Activated CD4-positive, alpha-beta T cell treated with anti-CD3 and anti-CD28 coated beads for 1 hour (primary cell): Measurements from ENCODE around the gene AUTS2.
A peak's percentile ranks its signal among the peaks of the same experiment; 100 is the strongest.
"Not testable (repeated sequence)": the region's sequence is repeated elsewhere in the genome, so short reads cannot be mapped to it uniquely, and the experiment has no call there.

Source experiments
- DNase-seq: peaks from one replicate; pipeline ENCODE4 v3.0.0-alpha.2; 2020

Gene AUTS2

DNA sequence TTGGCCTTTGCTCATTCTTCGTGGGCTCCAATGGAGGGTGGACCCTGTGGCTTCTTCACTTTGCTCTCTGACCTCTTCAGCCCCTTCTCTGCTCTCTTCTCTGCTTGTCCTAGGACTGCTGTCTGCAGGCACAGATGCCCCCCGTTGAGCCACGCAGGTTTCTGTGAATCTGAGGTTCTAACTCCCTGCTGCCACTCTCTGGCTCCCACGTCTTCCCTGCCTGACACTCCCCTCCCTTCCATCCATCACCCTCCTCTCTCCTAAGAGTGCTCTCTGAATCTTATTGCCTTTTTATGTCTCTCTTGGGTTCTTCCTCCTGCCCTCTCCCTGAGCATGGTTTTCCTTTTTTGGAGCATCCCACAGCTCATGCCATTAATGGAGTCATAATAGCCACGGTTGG lies 1034.1 kb downstream of the AUTS2 start:
- DNase-seq = no peak

DNA sequence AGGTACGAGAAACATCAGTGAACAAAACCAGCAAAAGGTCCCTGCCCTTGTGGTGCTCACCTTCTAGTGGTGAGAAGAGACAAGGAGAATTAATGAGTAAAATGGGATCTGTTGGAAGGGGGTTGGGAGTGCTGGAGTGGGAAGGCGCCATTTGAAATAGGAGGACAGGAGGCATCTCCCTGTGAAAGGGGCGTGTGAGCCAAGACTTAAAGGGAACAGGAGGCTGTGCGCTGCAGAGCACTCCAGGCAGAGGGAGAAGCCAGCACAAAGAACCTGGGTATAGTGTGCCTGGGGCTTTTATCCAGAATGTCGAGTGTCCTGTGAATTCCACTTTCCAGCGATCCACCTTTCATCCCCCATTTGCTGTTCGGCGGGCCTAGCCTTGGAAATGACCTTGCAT lies 1035.8 kb downstream of the AUTS2 start:
- DNase-seq = no peak

DNA sequence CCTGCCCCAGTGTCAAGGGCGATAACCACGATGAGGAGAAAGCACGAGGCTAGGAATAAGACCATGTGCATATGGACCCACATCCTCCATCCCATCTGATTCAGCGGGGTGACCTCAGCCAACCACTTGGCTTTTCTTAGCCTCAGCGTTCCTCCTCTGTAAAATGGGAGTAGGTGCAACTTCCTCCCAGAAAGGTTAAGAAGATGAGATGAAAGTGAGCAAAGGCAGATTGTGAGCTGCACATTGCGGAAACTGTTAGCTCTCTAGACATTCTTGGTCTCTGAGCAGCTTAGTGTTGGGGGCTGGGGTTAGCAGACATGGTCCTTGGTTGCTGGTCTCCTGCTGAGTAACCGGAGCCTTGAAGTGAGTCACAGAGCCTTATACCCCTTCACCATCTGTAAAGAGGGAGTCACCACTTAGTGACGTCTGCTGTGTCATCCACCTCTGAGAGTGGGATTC lies 1036.4 kb downstream of the AUTS2 start:
- DNase-seq = no peak

GRCh38 chr7:70635633-70636032 lies 1037.4 kb downstream of the AUTS2 start:
- no peak for DNase-seq

GRCh38 chr7:70636169-70636568 lies 1037.9 kb downstream of the AUTS2 start:
- DNase-seq = no peak

DNA sequence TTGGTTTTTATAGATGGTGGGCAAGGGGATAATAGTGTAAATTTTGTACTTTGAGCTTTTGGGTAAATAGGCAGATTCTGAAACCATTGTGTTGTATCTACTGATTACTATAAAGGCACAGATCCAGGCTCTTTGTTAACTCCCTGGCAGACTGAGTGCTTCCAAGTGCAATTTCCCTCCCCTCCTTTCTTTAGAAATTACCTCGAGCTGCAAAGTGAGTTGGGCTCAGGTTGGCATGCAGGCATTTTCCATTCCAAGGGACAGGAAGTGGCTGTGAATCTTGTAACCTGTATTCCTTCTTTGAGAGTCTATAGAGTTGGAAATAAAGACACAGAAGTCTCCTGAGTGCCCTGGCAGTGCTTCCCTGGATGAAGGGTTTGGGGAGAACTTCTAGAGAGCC lies 1039.5 kb downstream of the AUTS2 start:
- DNase-seq = no peak

GRCh38 chr7:70638158-70639107 lies 1040.2 kb downstream of the AUTS2 start:
- DNase-seq = no peak

GRCh38 chr7:70640266-70640833 lies 1042.1 kb downstream of the AUTS2 start:
- DNase-seq = no peak

DNA sequence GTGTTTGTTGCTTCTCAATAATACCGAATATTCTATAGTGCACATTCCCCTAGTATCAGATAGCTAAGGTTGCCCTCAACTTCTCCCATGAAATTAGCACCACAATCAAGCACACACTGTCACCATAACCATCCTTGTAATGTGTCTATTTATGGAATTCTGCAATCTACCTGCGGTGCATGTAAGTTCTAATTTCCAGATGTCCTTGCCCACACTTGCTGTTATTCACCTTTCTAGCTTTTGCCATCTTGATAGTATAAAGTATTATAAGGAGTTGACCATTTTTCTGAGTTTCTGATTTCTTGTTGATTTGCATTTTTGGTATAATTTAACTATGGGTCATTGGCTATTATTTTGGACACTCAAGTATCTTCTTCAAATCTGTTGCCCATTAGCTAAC lies 1043.6 kb downstream of the AUTS2 start:
- no peak for DNase-seq

GRCh38 chr7:70645279-70645678 lies 1047.0 kb downstream of the AUTS2 start:
- DNase-seq = no peak

GRCh38 chr7:70645876-70646351 lies 1047.6 kb downstream of the AUTS2 start:
- DNase-seq = no peak

DNA sequence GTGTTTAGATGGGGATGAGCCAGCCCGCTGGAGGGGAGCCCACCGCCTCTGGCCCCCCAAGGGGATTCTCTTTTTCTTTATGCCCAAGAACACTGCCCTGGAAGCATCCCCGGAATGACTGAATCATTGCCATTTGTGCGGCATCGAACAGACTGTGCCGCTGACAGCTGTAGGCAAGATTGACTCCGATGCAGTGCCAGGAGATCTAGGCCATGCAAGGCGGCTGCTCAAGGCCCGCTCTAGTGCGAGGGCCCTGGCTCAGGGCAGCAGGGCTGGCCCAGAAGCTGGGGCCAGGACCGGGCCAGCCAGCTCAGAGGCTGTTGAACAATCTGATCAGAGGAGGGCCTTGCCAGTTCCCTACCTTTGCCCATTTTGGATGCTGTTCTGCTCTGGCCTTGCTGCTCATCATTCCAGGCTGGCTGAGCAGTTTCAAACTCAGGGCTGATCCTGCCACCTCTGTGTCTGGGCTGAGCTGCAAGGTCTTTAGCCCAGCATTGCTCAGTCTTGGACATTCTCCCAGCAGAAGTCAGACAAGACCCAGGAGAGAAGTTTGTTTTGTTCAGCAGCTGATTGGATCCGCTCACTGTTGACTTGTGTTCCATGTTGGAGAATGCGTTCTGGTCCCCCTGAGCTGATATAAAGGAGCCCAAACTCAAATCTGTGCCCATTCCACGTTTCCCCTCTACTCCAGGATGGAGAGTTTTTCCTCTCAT lies 1048.4 kb downstream of the AUTS2 start:
- no peak for DNase-seq

DNA sequence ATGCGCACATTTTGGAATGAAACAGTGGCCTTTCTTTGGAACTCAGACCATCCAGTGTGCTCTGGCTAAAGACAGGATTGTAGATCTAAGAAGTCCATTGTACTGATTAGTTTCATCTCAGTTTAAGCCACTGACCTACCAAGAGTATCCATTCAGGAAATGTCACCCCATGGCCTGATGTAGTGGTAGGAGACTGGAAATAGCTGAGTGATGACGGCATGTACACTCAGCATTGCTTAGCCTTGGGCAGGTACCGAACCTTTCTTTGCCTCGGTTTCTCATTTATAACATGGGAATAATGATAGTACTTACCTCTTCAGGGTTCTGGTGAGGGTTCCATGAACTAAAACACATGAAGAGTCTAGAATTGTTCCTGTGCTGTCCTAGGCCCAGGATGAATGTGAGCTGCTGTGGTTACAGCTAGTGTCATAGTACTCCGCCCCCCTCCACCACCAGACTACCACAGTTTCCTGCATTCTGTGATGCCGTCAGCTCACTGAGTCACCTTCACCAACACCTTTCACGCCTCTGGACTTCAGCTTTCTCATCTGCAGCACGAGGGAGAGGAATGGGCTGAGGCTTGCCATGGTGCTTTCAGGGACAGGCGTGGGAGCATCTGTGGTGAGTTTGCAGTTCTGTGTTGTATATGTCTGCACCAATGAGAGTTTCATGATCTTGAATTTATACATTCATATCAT lies 1049.7 kb downstream of the AUTS2 start:
- peak; percentile 48 for DNase-seq

DNA sequence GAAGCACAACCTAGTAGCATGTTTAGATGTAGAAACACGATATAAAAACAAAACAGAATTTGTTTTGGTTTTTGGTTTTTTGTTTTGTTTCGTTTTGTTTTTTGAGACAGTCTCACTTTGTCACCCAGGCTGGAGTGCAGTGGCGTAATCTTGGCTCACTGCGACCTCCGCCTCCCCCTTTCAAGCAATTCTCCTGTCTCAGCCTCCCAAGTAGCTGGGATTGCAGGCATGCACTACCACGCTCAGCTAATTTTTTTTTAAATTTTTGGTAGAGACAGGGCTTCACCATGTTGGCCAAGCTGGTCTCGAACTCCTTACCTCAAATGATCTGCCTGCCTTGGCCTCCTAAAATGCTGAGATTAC lies 1050.2 kb downstream of the AUTS2 start:
- DNase-seq = not testable (repeated sequence)

DNA sequence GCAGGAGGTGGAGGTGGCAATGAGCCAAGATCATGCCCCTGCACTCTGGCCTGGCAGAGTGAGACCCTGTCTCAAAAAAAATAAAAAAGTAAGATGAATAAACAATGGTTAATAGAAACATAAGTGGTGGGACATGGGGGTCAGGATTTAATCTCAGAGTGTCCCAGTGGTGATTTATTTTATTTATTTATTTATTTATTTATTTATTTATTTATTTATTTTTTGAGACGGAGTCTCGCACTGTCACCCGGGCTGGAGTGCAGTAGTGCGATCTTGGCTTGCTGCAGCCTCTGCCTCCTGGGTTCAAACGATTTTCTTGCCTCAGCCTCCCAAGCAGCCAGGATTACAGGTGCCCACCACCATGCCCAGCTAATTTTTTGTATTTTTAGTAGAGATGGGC lies 1051.0 kb downstream of the AUTS2 start:
- no peak for DNase-seq

DNA sequence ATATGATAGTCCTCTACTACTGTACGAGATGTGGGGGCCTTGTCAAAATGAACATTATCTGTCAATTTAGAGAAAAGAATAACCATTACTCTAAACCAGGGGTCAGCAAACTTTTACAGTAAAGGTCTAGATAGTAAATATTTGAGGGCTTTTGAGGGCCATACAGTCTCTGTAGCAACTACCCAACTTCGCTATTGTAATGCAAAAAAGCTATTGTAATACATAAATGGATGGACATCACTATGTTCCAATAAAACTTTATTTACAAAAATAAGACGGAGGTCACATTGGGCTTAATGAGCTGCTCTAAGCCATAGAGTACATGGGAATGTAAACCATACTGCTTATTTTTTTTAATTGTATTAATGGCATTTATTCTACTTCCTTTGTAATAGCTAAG lies 1055.9 kb downstream of the AUTS2 start:
- DNase-seq = no peak

DNA sequence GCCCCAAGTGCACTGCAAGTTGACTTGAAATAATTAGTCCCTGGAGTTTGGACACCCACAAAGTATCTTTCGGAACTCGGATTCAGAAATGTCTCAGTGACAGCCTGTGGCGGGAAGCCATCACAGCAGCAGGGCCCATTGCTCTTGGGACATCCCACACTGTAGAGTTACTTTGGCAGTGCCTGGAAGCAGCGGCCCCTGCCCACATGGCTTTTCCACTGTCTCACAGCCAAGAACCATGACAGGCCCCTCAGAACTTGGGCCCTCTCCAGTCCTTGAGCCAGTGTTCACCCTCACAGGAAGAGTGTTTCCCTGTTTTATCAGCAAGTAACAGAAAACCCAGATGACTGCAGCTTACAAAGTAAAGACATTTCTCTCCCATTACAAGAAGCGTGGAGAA lies 1056.7 kb downstream of the AUTS2 start:
- DNase-seq = no peak

DNA sequence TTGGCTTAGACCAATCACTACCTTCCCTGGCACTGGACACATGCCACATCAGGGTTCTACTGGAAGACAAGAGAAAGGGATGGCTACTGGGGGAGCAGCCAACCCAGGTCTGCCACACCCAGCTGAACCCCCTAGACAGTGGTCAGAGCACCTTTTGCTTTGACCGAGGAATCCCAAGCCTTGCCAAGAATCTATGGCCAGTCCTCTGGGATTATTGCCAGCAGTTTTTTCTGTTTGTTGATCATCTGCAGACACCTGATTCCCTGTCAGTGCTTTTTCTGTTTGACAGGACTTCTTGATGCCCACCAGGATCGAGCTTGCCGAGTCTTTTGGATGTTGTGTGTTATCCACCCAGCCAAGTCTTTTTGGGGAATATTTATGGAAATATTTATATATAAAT lies 1057.4 kb downstream of the AUTS2 start:
- DNase-seq = no peak

DNA sequence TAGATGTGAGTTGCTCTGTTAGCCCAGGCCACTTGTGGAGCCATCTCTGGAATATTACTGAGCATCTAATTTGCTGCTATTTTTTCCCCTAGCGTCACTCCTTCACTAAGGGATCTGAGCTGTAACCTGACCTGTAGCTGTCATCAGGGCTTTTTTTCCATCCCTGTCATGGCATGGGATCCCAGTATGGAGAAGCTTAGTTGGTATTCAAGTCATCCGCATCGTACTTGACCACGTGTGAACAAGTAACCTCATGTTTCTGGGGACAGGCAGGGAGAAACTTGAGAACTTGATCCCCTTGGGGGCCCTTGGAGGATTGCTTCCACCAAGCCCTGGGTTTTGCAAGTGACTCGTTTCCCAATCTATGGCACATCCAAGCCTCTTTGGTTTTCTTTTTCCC lies 1059.3 kb downstream of the AUTS2 start:
- no peak for DNase-seq

- DNase-seq = no peak
These were observed 1059.8 kb downstream of the AUTS2 start for GRCh38 chr7:70657989-70658632.

DNA sequence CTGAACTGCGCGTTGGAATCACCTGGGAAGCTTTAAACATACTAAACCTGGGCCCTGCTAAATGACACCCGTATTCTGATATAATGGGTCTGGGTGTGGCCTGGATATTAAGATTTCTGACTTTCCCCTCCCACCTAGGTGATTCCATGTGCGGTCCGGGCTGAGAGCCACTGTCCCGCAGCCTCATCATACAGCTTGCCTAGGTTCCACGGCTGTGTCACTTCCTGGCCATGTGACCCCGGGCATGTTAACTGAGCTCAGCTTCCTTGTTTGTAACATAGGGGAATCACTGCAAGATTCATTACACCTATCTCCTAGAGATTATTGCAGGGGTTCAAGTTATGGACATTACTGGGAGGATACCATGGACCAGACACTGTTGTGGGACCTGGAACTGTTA lies 1061.0 kb downstream of the AUTS2 start:
- DNase-seq = no peak

GRCh38 chr7:70660154-70660818 lies 1062.0 kb downstream of the AUTS2 start:
- DNase-seq = no peak
